Measurements from ENCODE around the gene ACTR10. TPM values are rescaled to one million over a fixed set of nuclear protein-coding genes. Genes with fewer than 3 reads are reported as not detected.

ACTR10 gene
- 52.1 and 80.7 TPM in 2 replicates for total RNA-seq

GRCh38 chr14:58199726-58200479 lies at the start of gene ACTR10:
ACTR10 (plus strand) TSS chr14:58200149; CDS start chr14:58200218, 69 bp downstream.

DNA sequence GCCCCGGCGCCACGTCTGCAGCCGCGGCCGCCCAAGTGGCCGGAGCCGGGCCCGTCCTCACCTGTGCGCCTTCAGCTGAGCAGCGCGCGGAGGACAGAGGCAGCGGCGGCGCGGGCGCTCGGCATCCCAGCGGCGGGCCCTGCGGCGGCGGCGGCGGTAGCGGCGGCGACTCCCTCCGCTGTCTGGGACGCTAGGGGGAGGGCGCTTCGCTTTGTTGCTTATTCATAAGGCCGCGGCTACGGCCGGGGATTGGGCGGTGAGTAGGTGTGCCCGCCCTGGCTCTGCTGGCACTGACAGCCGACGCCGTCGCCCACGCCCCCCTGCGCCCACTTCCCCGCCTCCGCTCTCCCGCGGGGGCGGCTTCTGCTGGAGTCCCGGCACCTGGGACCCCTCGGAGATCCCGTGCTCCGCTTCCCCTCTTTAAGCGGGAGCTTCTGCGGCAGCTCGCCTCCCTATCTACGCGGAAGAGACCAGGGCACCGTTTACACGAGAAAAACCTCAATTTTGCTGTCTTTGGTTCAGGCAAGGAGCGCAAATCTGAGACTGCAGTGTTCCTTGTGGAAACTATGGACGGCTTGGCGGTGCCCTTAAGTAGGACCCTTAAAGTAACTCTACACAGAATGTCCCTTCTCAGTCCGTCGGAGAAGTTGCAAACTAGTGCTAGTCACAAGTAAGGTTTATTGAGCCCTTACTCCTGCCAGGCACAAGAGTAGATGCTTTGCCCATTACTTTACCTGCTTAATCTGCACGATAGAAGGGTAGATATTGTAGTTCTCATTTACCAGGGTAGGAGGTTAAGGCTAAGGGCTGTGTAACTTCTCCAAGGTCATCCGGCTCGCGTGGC lies 47.7 kb upstream of the ACTR10 start, which contains the start of gene ARMH4:
TSS of gene ARMH4 (minus strand) at position 200 of the 844 bp plus-strand sequence. CDS start 12,855 bp downstream, outside the sequence.

GRCh38 chr14:58244556-58245387 lies 44.8 kb downstream of the ACTR10 start, which contains the start of gene PSMA3:
PSMA3 (plus strand) TSS chr14:58244843; CDS start chr14:58244921, 78 bp downstream.

Other genes starting within 250 kb of the ACTR10 start
- 0.58 and 0.71 TPM in 2 replicates for gene ARMH4, start 47.9 kb upstream of the ACTR10 start, total RNA-seq
- gene PSMA3, start 44.7 kb downstream of the ACTR10 start, total RNA-seq: 138 and 160 TPM in 2 replicates
- 3.0 and 8.6 TPM in 2 replicates for gene ARID4A, start 98.4 kb downstream of the ACTR10 start, total RNA-seq
- gene TOMM20L, start 195.8 kb downstream of the ACTR10 start, total RNA-seq: not detected in 2 replicates
- 68.2 and 85.0 TPM in 2 replicates for gene TIMM9, start 227.4 kb downstream of the ACTR10 start, total RNA-seq
- gene KIAA0586, start 227.6 kb downstream of the ACTR10 start, total RNA-seq: 17.3 and 31.9 TPM in 2 replicates